Epithelial cell of esophagus (primary cell): ENCODE data around the gene AKIP1.

ENCODE experiments used
- DNase-seq: peaks from one replicate; pipeline ENCODE4 v3.0.0; 2010; ENCODE audit warnings: low read depth
- H3K4me3 ChIP-seq: 2 replicates; pipeline ENCODE4 v1.5.1; 2011; ENCODE audit warnings: mild to moderate bottlenecking, low read length, control low read depth
- TF ChIP-seq, protein P1 (sequence below): IDR thresholded peaks from 2 replicates; pipeline ENCODE4 v1.5.1; 2011; ENCODE audit warnings: low read depth, mild to moderate bottlenecking, low read length, control low read depth, inconsistent platforms; ENCODE audit not compliant: insufficient read depth; ENCODE audit errors: missing control alignments

Gene AKIP1

DNA sequence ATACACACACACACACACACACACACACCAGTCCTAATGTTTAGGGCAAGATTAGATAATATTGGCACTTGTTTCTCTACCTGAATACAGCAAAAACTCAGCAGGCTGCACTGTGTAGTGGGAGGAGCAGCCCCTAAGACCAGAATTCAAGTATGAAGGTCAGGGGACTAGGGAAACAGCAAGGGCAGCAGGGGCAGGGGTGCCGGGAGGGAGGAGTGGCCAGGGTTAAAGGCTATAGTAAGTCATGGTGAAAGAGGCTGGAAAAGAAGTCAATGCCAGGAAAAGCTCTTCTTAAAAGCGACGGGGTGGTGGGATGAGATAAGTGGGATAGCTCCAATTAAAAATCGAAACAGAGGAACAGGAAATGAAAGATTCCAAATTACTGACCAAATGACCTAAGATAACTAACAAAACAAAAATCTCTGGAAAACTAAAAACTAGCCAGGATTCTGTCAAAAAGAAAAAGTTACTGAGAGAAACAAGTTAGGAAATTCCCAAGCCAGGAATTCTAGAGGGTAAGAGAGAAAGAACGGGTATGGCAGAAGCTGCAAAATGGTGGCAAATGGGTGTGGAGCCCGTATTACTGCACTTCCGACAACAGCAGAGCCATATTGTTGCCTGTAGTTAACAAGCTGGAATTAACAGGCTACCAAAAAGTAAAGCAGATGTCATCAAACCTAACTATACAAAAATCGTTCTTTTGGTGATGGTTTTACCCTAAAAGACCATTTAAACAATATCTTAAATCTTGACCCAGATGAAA lies 30.5 kb downstream of the AKIP1 start:
- TF ChIP-seq, protein P1, sequence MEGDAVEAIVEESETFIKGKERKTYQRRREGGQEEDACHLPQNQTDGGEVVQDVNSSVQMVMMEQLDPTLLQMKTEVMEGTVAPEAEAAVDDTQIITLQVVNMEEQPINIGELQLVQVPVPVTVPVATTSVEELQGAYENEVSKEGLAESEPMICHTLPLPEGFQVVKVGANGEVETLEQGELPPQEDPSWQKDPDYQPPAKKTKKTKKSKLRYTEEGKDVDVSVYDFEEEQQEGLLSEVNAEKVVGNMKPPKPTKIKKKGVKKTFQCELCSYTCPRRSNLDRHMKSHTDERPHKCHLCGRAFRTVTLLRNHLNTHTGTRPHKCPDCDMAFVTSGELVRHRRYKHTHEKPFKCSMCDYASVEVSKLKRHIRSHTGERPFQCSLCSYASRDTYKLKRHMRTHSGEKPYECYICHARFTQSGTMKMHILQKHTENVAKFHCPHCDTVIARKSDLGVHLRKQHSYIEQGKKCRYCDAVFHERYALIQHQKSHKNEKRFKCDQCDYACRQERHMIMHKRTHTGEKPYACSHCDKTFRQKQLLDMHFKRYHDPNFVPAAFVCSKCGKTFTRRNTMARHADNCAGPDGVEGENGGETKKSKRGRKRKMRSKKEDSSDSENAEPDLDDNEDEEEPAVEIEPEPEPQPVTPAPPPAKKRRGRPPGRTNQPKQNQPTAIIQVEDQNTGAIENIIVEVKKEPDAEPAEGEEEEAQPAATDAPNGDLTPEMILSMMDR: no peak
- H3K4me3 ChIP-seq: no peak overlapping the region
- no peak for DNase-seq

DNA sequence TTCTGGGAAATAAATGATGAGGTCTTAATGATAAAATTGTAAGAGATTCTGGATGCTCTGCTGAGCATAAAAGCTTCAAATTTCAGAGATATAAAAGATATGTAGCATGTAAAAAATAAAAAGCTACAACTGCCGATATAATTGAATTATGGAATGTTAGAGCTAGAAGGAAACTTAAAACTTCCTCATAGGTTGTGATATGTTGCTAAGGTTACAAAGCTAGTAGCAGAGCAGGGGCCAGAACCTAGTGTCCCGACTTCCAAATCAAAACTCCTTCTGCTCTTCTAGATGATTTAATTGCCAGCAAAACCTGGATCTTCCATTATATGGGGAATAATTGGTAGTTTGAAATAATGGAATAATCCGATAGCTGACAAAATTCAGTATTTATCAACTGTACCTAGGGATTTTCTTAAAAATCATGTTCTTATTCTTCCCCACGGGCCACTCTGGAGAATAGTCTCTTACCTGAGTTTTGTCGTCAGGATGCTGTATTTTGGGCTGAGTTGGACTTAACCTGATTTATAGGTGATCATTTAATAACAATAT lies 31.6 kb downstream of the AKIP1 start, which contains the start of gene ASCL3:
Gene ASCL3, minus strand, starts transcription at position 499 of the 549 bp plus-strand sequence. CDS start 4,855 bp downstream, outside the sequence.
- TF ChIP-seq, protein P1: no peak
- H3K4me3 ChIP-seq: no peak within 1 kb of the TSS
- no peak for DNase-seq

DNA sequence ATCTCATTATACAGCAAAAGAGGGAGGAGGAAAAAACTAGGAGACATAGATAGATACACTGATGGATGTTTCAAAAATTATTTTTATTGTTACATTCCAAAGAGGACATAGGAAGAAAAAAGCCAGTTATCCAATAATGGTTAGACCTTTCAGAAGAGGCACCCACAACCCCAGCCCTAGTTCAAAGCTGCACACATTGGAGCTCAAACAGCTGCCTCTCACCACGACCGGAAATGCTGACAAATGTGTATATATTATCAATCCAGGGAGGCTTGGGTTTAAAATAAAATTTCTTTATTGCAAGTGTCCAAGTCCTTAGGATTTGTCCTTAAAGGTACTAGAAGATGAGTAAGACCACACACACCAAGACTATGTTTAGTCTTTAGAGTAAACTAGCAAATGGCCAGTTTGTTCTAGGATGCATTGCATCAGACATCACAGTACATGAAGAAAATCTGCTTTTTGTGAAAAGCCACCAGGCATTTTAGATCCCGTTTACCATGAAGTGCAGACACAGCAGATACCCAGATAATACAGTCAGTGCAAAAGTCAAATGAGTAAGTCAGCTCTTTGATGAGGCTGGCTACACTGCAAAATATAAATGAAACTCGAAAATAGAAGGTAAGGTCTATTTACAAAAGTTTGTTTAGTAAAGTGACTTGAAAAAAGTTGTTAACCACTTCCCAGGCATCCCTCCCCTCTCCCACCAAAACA lies 36.4 kb downstream of the AKIP1 start:
- TF ChIP-seq, protein P1: no peak
- DNase-seq: no peak
- no peak overlapping the region for H3K4me3 ChIP-seq

DNA sequence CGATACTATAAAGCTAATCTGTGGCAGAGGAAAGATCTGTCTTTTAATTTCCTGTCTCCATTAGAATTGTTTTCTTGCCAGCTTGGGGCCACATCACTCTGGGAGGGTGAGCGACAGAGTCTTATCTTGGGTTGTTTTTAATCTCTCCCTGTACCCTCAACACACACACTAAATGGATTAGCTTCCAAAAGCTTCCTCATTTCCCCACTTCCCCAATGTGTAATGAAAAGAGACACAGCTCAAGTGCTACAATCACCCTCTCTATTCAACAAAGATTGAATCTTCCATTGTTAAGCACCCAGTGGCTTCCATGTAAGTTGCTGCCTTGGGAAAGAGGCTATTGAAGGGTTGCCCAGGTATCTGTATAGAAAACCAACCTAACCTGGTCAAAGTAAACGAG lies 37.9 kb downstream of the AKIP1 start:
- TF ChIP-seq, protein P1: no peak
- DNase-seq: no peak
- H3K4me3 ChIP-seq: no peak overlapping the region

DNA sequence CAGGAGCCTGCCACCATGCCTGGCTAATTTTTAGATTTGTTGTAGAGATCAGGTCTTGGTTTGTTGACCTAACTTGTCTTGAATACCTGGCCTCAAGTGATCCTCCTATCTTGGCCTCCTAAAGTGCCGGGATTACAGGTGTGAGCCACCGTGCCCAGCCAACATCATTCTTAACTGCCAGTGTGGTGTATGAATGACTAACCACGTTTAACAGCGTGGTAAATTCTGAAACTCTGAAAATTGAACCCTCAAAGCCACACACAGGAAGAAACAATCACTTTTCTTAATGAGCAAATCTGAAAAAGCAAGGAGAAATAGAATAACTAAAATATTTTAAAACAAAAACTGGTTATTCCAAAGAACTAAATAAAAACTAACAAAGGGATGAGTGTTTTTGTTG lies 45.9 kb downstream of the AKIP1 start:
- no peak for DNase-seq
- no peak overlapping the region for H3K4me3 ChIP-seq
- TF ChIP-seq, protein P1: no peak

DNA sequence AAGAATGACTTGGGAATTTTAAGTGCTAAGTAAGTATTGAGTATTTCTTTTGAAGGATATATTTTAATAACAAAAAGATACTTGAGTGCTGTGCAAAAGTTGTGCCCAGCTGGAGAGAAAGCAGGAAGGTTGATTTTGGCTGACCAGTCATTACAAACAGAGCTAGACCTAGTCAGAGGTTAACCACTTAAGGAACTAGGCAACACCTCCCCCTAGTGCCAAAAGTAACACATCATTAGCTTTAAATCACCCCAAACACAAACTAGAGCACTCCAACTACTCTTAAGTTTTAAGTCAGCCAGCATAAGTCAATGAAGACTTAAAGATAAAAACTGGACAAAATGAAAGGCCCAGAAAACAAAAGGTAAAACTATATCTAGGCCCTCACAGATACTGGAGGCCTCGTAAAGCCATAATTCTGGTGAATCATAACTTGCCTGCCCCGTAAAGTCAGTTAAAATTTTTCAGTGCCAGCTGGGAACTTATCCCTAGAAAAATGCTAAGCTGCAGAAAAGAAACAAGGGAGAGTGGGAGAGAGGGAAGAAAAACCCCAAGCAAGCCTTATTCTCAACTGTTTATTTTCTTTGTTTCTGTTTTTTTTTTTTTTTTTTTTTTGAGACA lies 48.7 kb downstream of the AKIP1 start:
- peak; percentile 81 for DNase-seq

More for the DNA sequence above, 48.7 kb downstream of the AKIP1 start:
- H3K4me3 ChIP-seq: no peak overlapping the region
- TF ChIP-seq, protein P1: peak; percentile 78
